Measurements from ENCODE around the gene RPTOR. TPM values are rescaled to one million over a fixed set of nuclear protein-coding genes. Genes with fewer than 3 reads are reported as not detected.
A peak's percentile ranks its signal among the peaks of the same experiment; 100 is the strongest.

RPTOR gene
- polyA plus RNA-seq, 1 of the 3 experiments (the other 2 are of a cell fraction), result 14.9 TPM

- Histone ChIP-seq H3K9ac (no peak overlapping the region), H3K27ac (ENCODE audit: low read depth in 2 of 2, low read length in 1 of 2) (no peak overlapping the region), H3F3A (replicated peaks; ENCODE audit: insufficient read depth) (no peaks in the 10 kb centered on the region), H3K4me1 (ENCODE audit: control insufficient read depth in 1 of 2, insufficient read depth in 2 of 2, low read depth in 1 of 2, low read length in 1 of 2) (no peaks in the 10 kb centered on the region), H3K79me2 (ENCODE audit: insufficient read depth) (no peaks in the 10 kb centered on the region), H4K20me1 (ENCODE audit: insufficient read depth) (no peaks in the 10 kb centered on the region), H3K27me3 (ENCODE audit: insufficient read depth) (no peaks in the 10 kb centered on the region), H3K9me2 (no peaks in the 10 kb centered on the region), H3K4me3 (ENCODE audit: low read depth in 2 of 2, low read length in 1 of 2) (no peak overlapping the region), H3K9me3 (no peaks in the 10 kb centered on the region), H3K4me2 (no peak overlapping the region), H3K36me3 (replicated peaks in 1 of 2; ENCODE audit: control insufficient read depth in 1 of 2, insufficient read depth in 2 of 2, low read length in 1 of 2) (peaks cover 3 to 33% of the 10 kb centered on the region in 2 experiments), H2AFZ (ENCODE audit: low read depth) (no peak overlapping the region)
- TF ChIP-seq POLR2AphosphoS5 (IDR thresholded peaks at IDR 0.05; ENCODE audit: low read depth, low read length) (no peak), TEAD4 (IDR thresholded peaks at IDR 0.05; ENCODE audit: borderline replicate concordance, insufficient read depth) (no peak), IRF3 (IDR thresholded peaks at IDR 0.05; ENCODE audit: low read depth, low read length) (no peak), YY1 (IDR thresholded peaks at IDR 0.05; ENCODE audit: low read depth) (no peak), NFIC (IDR thresholded peaks at IDR 0.05; ENCODE audit: borderline replicate concordance) (no peak), EZH2phosphoT487 (IDR thresholded peaks at IDR 0.05; ENCODE audit: borderline replicate concordance, low read depth) (no peak), EP300 (IDR thresholded peaks at IDR 0.05; ENCODE audit: borderline replicate concordance in 1 of 2, low read depth in 1 of 2, low read length in 1 of 2) (no peak), ELF1 (IDR thresholded peaks at IDR 0.05) (no peak), CHD2 (IDR thresholded peaks at IDR 0.05; ENCODE audit: low read length, partially characterized antibody) (no peak), TAF1 (IDR thresholded peaks at IDR 0.05; ENCODE audit: borderline replicate concordance, low read depth, low read length) (no peak), ZBTB33 (IDR thresholded peaks at IDR 0.05; ENCODE audit: borderline replicate concordance, low read depth) (no peak), USF2 (IDR thresholded peaks at IDR 0.05; ENCODE audit: borderline replicate concordance, low read depth, low read length) (no peak), GATA2 (CRISPR knock-in tag; IDR thresholded peaks at IDR 0.05) (no peak), MEF2A (IDR thresholded peaks at IDR 0.05; ENCODE audit: borderline replicate concordance, low read depth) (no peak), JUND (IDR thresholded peaks at IDR 0.05) (no peak), REST (IDR thresholded peaks at IDR 0.05; ENCODE audit: low read depth, low read length) (no peak), FOXJ3 (CRISPR knock-in tag; IDR thresholded peaks at IDR 0.05) (no peak), FOSL2 (IDR thresholded peaks at IDR 0.05; ENCODE audit: borderline replicate concordance, low read depth) (no peak)
- ChIA-PET POLR2A (no interaction called here), CTCF (interaction anchor here (0.7 to 1.7 kb wide), 4 partner anchors 20 to 521 kb away, joined by 3 to 7 read pairs (median 3); no protein-coding TSS in a partner anchor)
- whole genome bisulfite sequencing (ENCODE audit: low lambda C conversion rate), result 94% methylated on average over 46 of the region's 48 CpGs
- DNase-seq, result peak; percentile 27
Measured at GRCh38 chr17:80948019-80948975, 403.7 kb downstream of the RPTOR start.
